ENCODE data around the gene JUNB. TPM values are rescaled to one million over a fixed set of nuclear protein-coding genes. Genes with fewer than 3 reads are reported as not detected.

The JUNB gene
- total and polyA plus RNA-seq, 10 of the 15 experiments (the other 5 are each of a cell fraction or from before 2014, with no cell fraction given) = 0.55 to 144 (median 68.3) TPM

- H3K9ac ChIP-seq (ENCODE audit: control insufficient read depth, insufficient read depth, low read length) = no peak overlapping the region
- no peak for FAIRE-seq
- no peak for DNase-seq (ENCODE audit: low read depth, low spot score)
- no peaks in the 10 kb centered on the region; the same call in 1 of the 2 replicates for H3K4me1 ChIP-seq (ENCODE audit: control insufficient read depth, insufficient read depth, low read length)
- no peaks in the 10 kb centered on the region for H4K20me1 ChIP-seq (ENCODE audit: control insufficient read depth, insufficient read depth)
- POLR2A ChIA-PET = interaction anchor here (0.6 to 1.2 kb wide), 3 partner anchors 23 to 1753 kb away, joined by 4 to 5 read pairs (median 4); no protein-coding TSS in a partner anchor
- no peaks in the 10 kb centered on the region for H3K79me2 ChIP-seq (ENCODE audit: control insufficient read depth, insufficient read depth, low read length)
- no peaks in the 10 kb centered on the region for H3K27me3 ChIP-seq (replicated peaks in 1 of 2; ENCODE audit: control insufficient read depth in 2 of 2, insufficient read depth in 2 of 2, low read length in 1 of 2)
- H3K9me3 ChIP-seq (replicated peaks; ENCODE audit: control insufficient read depth, insufficient read depth, low read length) = no peaks in the 10 kb centered on the region
- WGBS (ENCODE audit: insufficient coverage, insufficient replicate concordance, low lambda C conversion rate, missing lambda C conversion rate) = 0% methylated on average over 16 of the region's 37 CpGs
- no peak overlapping the region for H3K4me3 ChIP-seq
- SMC1A ChIA-PET (ENCODE audit: uncharacterized antibody, unreplicated experiment) = interaction anchor here (0.6 to 1.4 kb wide), 5 partner anchors 9 to 36 kb away, joined by 3 to 5 read pairs (median 3); no protein-coding TSS in a partner anchor
- H3K27ac ChIP-seq (ENCODE audit: control insufficient read depth, insufficient read depth) = no peak overlapping the region
- peak; percentile 83 for ATAC-seq
- H3K4me2 ChIP-seq (ENCODE audit: control insufficient read depth, insufficient read depth) = peak overlapping the region; percentile 59
- CTCF ChIA-PET = interaction anchor here (1.0 to 17.0 kb wide), 4 partner anchors 9 to 53 kb away, joined by 3 to 426 read pairs (median 6); partner anchors contain the start of genes JUNB, PRDX2 and THSD8
- RAD21 ChIA-PET (ENCODE audit: unreplicated experiment) = interaction anchor here (1.1 to 4.3 kb wide), 3 partner anchors 26 to 78 kb away, joined by 4 to 22 read pairs (median 4); no protein-coding TSS in a partner anchor
- no peaks in the 10 kb centered on the region for H3K36me3 ChIP-seq (ENCODE audit: control insufficient read depth in 2 of 2, insufficient read depth in 2 of 2, low read length in 1 of 2)
- in situ Hi-C loops (cut with MboI) (loop anchor here (5.0 kb wide), 1 partner anchor 78 kb away; no protein-coding TSS in a partner anchor), intact Hi-C loops (cut with micrococcal nuclease; ENCODE audit: unreplicated experiment) (no loop called here)
- peak overlapping the region; percentile 38 for H2AFZ ChIP-seq (ENCODE audit: control insufficient read depth, low read depth, low read length)
- no TSS peak for BruUV-seq (replicated peaks)
- TF ChIP-seq CBX3 (IDR thresholded peaks at IDR 0.05; ENCODE audit: borderline replicate concordance, low read depth) (no peak), CUX1 (IDR thresholded peaks at IDR 0.05; ENCODE audit: insufficient replicate concordance, low read depth, low read length) (no peak), MTA3 (IDR thresholded peaks at IDR 0.05; ENCODE audit: borderline replicate concordance, low read length) (no peak), RAD21 (IDR thresholded peaks at IDR 0.05; ENCODE audit: insufficient read depth, low read depth, low read length) (no peak), IRF4 (IDR thresholded peaks at IDR 0.05; ENCODE audit: low read depth, low read length) (no peak), ZNF592 (IDR thresholded peaks at IDR 0.05) (no peak), FOS (IDR thresholded peaks at IDR 0.05; ENCODE audit: borderline replicate concordance, extremely low read depth, insufficient read length) (no peak), TCF3 (IDR thresholded peaks at IDR 0.05; ENCODE audit: borderline replicate concordance, insufficient read depth, low read depth, low read length) (peak; percentile 84; the same call in 1 of the 2 replicates), GATAD2B (conservative IDR thresholded peaks at IDR 0.05; ENCODE audit: low read depth) (0 out of 2 replicates have a peak, but pooled peaks have one; percentile 32), ZBTB33 (IDR thresholded peaks at IDR 0.05) (no peak), TCF12 (IDR thresholded peaks at IDR 0.05; ENCODE audit: low read depth, low read length) (peak; percentile 89; the same call in 1 of the 2 replicates)
These were observed 21.6 kb upstream of the JUNB start for GRCh38 chr19:12769689-12770088.

All from GM12878 (cell line).